ENCODE results near the gene DIO3.

DNA sequence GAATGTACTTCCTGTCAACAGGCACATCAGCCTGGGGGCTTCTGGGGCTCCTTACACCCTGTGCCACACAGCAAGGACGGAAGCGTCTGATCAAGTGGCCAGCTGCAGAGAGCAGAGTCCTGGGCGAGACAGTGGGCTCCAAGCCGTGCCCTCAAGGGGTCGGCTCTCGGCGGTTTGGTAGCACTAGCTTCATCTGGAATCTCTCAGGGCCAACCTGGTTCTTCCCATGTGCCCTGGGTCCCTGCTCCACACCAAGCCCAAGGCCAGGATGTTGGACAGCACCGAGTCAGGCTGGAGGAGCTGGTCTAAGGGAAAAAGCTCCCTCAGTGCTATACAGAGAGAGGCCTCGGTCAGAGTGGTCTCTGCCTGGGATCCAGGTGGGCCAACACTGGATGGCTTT is 20.5 kb downstream of the DIO3 start:
- TF ChIP-seq, protein P1, sequence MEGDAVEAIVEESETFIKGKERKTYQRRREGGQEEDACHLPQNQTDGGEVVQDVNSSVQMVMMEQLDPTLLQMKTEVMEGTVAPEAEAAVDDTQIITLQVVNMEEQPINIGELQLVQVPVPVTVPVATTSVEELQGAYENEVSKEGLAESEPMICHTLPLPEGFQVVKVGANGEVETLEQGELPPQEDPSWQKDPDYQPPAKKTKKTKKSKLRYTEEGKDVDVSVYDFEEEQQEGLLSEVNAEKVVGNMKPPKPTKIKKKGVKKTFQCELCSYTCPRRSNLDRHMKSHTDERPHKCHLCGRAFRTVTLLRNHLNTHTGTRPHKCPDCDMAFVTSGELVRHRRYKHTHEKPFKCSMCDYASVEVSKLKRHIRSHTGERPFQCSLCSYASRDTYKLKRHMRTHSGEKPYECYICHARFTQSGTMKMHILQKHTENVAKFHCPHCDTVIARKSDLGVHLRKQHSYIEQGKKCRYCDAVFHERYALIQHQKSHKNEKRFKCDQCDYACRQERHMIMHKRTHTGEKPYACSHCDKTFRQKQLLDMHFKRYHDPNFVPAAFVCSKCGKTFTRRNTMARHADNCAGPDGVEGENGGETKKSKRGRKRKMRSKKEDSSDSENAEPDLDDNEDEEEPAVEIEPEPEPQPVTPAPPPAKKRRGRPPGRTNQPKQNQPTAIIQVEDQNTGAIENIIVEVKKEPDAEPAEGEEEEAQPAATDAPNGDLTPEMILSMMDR (conservative IDR thresholded peaks at IDR 0.05): no peak
- TF ChIP-seq EZH2 (IDR thresholded peaks at IDR 0.05; ENCODE audit: low read depth): no peak
